Central memory CD8-positive, alpha-beta T cell (primary cell): ENCODE results near the gene SLC4A3.

Experiments
- ATAC-seq: fragments of 150-1000 bp; cut with Tn5 transposase; replicated peaks from 2 replicates; pipeline ENCODE4 v1.10.0; 2022; ENCODE audit warnings: mild to moderate bottlenecking, moderate FRiP score, moderate number of reproducible peaks; ENCODE audit not compliant: poor library complexity, severe bottlenecking; ENCODE audit errors: extremely low read depth
- DNase-seq, 2 donors: peaks; one replicate each; pipeline ENCODE4 v3.0.0; 2021; ENCODE audit warnings: low spot score in 2 of 2
- H3K27ac Mint-ChIP-seq: one replicate; pipeline ENCODE4 v1.8.0; 2022; ENCODE audit warnings: low read depth, mild to moderate bottlenecking, moderate library complexity, mixed read lengths
- H3K27me3 Mint-ChIP-seq: one replicate; pipeline ENCODE4 v1.8.0; 2022; ENCODE audit warnings: mixed read lengths
- H3K36me3 Mint-ChIP-seq: one replicate; pipeline ENCODE4 v1.8.0; 2022; ENCODE audit warnings: mild to moderate bottlenecking, moderate library complexity, mixed read lengths; ENCODE audit not compliant: insufficient read depth
- H3K4me1 Mint-ChIP-seq: one replicate; pipeline ENCODE4 v1.8.0; 2022; ENCODE audit warnings: mixed read lengths
- H3K4me3 Mint-ChIP-seq: one replicate; pipeline ENCODE4 v1.8.0; 2022; ENCODE audit warnings: mild to moderate bottlenecking, moderate library complexity, mixed read lengths
- H3K9me3 Mint-ChIP-seq: one replicate; pipeline ENCODE4 v1.8.0; 2022; ENCODE audit warnings: mixed read lengths

SLC4A3 gene

GRCh38 chr2:219638948-219639755 is 11.7 kb downstream of the SLC4A3 start:
- H3K27ac Mint-ChIP-seq: peak overlapping the region; percentile 42
- H3K4me1 Mint-ChIP-seq: peaks cover 15% of the 10 kb centered on the region
- DNase-seq (no peak), ATAC-seq (peak; percentile 70)
- peaks cover 1% of the 10 kb centered on the region for H3K36me3 Mint-ChIP-seq
- peaks cover 28% of the 10 kb centered on the region for H3K27me3 Mint-ChIP-seq
- peak overlapping the region; percentile 36 for H3K4me3 Mint-ChIP-seq
- no peaks in the 10 kb centered on the region for H3K9me3 Mint-ChIP-seq

- H3K27me3 Mint-ChIP-seq: peaks cover 31% of the 10 kb centered on the region
- peaks cover 15% of the 10 kb centered on the region for H3K4me1 Mint-ChIP-seq
- no peak overlapping the region for H3K27ac Mint-ChIP-seq
- DNase-seq (no peak), ATAC-seq (no peak)
- H3K9me3 Mint-ChIP-seq: no peaks in the 10 kb centered on the region
- H3K4me3 Mint-ChIP-seq: no peak overlapping the region
- H3K36me3 Mint-ChIP-seq: peaks cover 1% of the 10 kb centered on the region
Observed at GRCh38 chr2:219641390-219642068, 14.1 kb downstream of the SLC4A3 start.

GRCh38 chr2:219642069-219642454 is 14.6 kb downstream of the SLC4A3 start:
- Mint-ChIP-seq H3K4me1 (peaks cover 15% of the 10 kb centered on the region), H3K36me3 (peaks cover 1% of the 10 kb centered on the region), H3K27ac (no peak overlapping the region), H3K4me3 (no peak overlapping the region), H3K9me3 (no peaks in the 10 kb centered on the region), H3K27me3 (peaks cover 32% of the 10 kb centered on the region)
- no peak for DNase-seq
- ATAC-seq: no peak

- Mint-ChIP-seq H3K9me3 (no peaks in the 10 kb centered on the region), H3K4me1 (peaks cover 15% of the 10 kb centered on the region), H3K36me3 (peaks cover 1% of the 10 kb centered on the region), H3K27ac (no peak overlapping the region), H3K4me3 (no peak overlapping the region), H3K27me3 (peaks cover 38% of the 10 kb centered on the region)
- ATAC-seq: peak; percentile 88
- peak; percentile 77 to 83 for DNase-seq
Observed at GRCh38 chr2:219642465-219643083, 15.1 kb downstream of the SLC4A3 start.

- Mint-ChIP-seq H3K4me1 (peaks cover 15% of the 10 kb centered on the region), H3K36me3 (peaks cover 1% of the 10 kb centered on the region), H3K4me3 (no peak overlapping the region), H3K9me3 (no peaks in the 10 kb centered on the region), H3K27ac (no peak overlapping the region), H3K27me3 (peaks cover 43% of the 10 kb centered on the region)
- DNase-seq (no peak), ATAC-seq (no peak)
Observed at GRCh38 chr2:219643084-219643473, 15.6 kb downstream of the SLC4A3 start.

GRCh38 chr2:219643788-219644398 is 16.5 kb downstream of the SLC4A3 start:
- Mint-ChIP-seq H3K9me3 (no peaks in the 10 kb centered on the region), H3K27me3 (peaks cover 51% of the 10 kb centered on the region), H3K4me3 (no peak overlapping the region), H3K27ac (no peak overlapping the region), H3K4me1 (peaks cover 10% of the 10 kb centered on the region), H3K36me3 (peaks cover 1% of the 10 kb centered on the region)
- DNase-seq (no peak), ATAC-seq (no peak)

GRCh38 chr2:219644801-219645480 is 17.5 kb downstream of the SLC4A3 start:
- ATAC-seq: no peak
- no peak overlapping the region for H3K27ac Mint-ChIP-seq
- H3K4me3 Mint-ChIP-seq: no peak overlapping the region
- H3K4me1 Mint-ChIP-seq: no peaks in the 10 kb centered on the region
- H3K36me3 Mint-ChIP-seq: peaks cover 1% of the 10 kb centered on the region
- H3K27me3 Mint-ChIP-seq: peaks cover 60% of the 10 kb centered on the region
- H3K9me3 Mint-ChIP-seq: no peaks in the 10 kb centered on the region
- no peak for DNase-seq

GRCh38 chr2:219645631-219646527 is 18.4 kb downstream of the SLC4A3 start:
- ATAC-seq (no peak), DNase-seq (no peak)
- Mint-ChIP-seq H3K4me3 (no peak overlapping the region), H3K27ac (no peak overlapping the region), H3K36me3 (peaks cover 1% of the 10 kb centered on the region), H3K27me3 (peaks cover 69% of the 10 kb centered on the region), H3K4me1 (no peaks in the 10 kb centered on the region), H3K9me3 (no peaks in the 10 kb centered on the region)

GRCh38 chr2:219648176-219648575 is 20.7 kb downstream of the SLC4A3 start:
- no peak overlapping the region for H3K27ac Mint-ChIP-seq
- ATAC-seq: no peak
- no peak for DNase-seq
- no peak overlapping the region for H3K4me3 Mint-ChIP-seq
- H3K4me1 Mint-ChIP-seq: no peaks in the 10 kb centered on the region
- H3K9me3 Mint-ChIP-seq: no peaks in the 10 kb centered on the region
- H3K27me3 Mint-ChIP-seq: peaks cover 92% of the 10 kb centered on the region
- H3K36me3 Mint-ChIP-seq: no peaks in the 10 kb centered on the region

- DNase-seq: no peak
- Mint-ChIP-seq H3K36me3 (no peaks in the 10 kb centered on the region), H3K4me1 (no peaks in the 10 kb centered on the region), H3K27ac (no peak overlapping the region), H3K27me3 (peaks cover 94% of the 10 kb centered on the region), H3K9me3 (no peaks in the 10 kb centered on the region), H3K4me3 (no peak overlapping the region)
- ATAC-seq: no peak
Observed at GRCh38 chr2:219648963-219649362, 21.5 kb downstream of the SLC4A3 start.

GRCh38 chr2:219650426-219651248 is 23.2 kb downstream of the SLC4A3 start:
- DNase-seq (no peak), ATAC-seq (no peak)
- H3K9me3 Mint-ChIP-seq: no peaks in the 10 kb centered on the region
- no peak overlapping the region for H3K4me3 Mint-ChIP-seq
- H3K27me3 Mint-ChIP-seq: peaks cover 81% of the 10 kb centered on the region
- no peaks in the 10 kb centered on the region for H3K36me3 Mint-ChIP-seq
- no peak overlapping the region for H3K27ac Mint-ChIP-seq
- H3K4me1 Mint-ChIP-seq: no peaks in the 10 kb centered on the region
